ENCODE measurements around the gene UBA52. TPM values are rescaled to one million over a fixed set of nuclear protein-coding genes. Genes with fewer than 3 reads are reported as not detected.
"Not testable (repeated sequence)": the region's sequence is repeated elsewhere in the genome, so short reads cannot be mapped to it uniquely, and the experiment has no call there.

The UBA52 gene
- total and polyA plus RNA-seq, 2 of the 13 experiments (the other 11 are each of a cell fraction or from before 2014, with no cell fraction given), result 959 to 1,782 TPM

DNA sequence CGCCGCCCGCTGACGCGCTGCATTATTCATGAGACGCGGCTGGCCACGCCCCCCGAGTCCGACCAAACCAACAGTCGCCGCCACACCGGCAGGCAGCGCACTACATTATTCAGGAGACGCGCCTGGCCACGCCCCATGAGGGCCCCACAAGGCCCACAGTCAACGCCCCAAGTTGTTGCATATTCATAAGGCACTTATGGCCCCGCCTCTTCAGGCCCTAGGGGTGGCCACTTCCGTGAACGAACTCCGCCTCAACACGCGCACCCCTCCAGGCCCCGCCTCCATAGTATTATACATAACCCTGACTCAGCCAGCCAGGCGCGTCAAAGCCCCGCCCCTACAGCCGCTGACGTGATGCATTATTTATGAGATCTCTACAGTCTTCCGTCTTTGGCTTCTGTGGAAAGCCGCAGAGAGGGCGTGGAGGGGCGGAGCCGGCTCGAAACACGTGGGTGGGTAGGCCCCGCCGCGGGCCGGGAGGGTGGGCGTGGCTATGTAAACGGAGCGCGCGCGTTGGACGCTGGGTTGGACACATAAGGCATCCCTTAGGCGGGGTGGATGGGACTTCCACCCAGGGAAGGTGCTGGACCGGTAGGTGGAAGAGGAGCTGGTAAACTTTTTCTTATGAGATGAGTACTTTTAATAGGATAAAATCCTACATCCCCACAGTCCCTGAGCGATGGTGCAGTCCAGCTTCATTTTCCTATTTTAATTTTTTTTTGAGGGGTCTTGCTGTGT is 49.4 kb upstream of the UBA52 start (continued):
- TF ChIP-seq, protein P1, sequence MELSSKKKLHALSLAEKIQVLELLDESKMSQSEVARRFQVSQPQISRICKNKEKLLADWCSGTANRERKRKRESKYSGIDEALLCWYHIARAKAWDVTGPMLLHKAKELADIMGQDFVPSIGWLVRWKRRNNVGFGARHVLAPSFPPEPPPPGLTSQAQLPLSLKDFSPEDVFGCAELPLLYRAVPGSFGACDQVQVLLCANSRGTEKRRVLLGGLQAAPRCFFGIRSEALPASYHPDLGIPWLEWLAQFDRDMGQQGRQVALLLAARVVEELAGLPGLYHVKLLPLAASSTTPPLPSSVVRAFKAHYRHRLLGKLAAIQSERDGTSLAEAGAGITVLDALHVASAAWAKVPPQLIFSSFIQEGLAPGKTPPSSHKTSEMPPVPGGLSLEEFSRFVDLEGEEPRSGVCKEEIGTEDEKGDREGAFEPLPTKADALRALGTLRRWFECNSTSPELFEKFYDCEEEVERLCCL (CRISPR knock-in tag; IDR thresholded peaks at IDR 0.05; ENCODE audit: borderline replicate concordance), result no peak
- TF ChIP-seq ATF7-NPFF (CRISPR knock-in tag; IDR thresholded peaks at IDR 0.05; ENCODE audit: low read depth) (no peak), BHLHE40 (IDR thresholded peaks at IDR 0.05; ENCODE audit: low read length) (peak; percentile 10; the same call in 1 of the 2 replicates), YEATS2 (CRISPR knock-in tag; IDR thresholded peaks at IDR 0.05; ENCODE audit: borderline replicate concordance) (no peak), FOSL2 (CRISPR knock-in tag; IDR thresholded peaks at IDR 0.05) (peak; percentile 67)

DNA sequence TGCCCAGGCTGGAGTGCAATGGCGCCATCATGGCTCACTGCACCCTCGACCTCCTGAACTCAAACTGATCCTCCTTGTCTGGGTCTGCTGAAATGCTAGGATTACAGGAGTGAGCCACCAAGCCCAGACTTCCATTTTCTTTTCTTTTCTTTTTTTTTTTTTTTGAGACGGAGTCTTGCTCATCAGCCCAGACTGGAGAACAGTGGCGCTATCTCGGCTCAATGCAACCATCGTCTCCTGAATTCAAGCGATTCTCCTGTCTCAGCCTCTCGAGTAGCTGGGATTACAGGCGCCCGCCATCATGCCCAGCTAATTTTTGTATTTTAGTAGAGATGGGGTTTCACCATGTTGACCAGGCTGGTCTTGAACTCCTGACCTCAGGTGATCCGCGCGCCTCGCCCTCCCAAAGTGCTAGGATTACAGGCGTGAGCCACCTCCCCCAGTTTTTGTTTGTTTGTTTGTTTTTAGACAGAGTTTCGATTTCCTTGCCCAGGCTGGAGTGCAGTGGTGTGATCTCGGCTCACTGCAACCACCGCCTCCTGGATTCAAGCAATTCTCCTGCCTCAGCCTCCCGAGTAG is 48.7 kb upstream of the UBA52 start:
- not testable (repeated sequence) for BruUV-seq (replicated peaks); FAIRE-seq; H3K9me3 ChIP-seq (ENCODE audit: low read length); H4K20me1 ChIP-seq (ENCODE audit: insufficient read depth, low read length); H2AFZ ChIP-seq (ENCODE audit: low read length); DNase-seq (ENCODE audit: low spot score); H3K27me3 ChIP-seq (ENCODE audit: control insufficient read depth in 1 of 2, insufficient read depth in 2 of 2, low read length in 2 of 2); H3K36me3 ChIP-seq (replicated peaks in 1 of 2; ENCODE audit: control insufficient read depth in 1 of 2, insufficient read depth in 2 of 2, low read length in 2 of 2); H3K27ac ChIP-seq (ENCODE audit: extremely low read length, insufficient read depth, low read length); ATAC-seq
- H3K4me1 ChIP-seq (ENCODE audit: insufficient read depth, low read length), result peaks cover 44% of the 10 kb centered on the region
- CTCF ChIA-PET (ENCODE audit: low intra/inter-chr PET ratio, low total read pairs), result interaction anchor here (0.9 kb wide), 1 partner anchor 16 kb away, joined by 3 read pairs; no protein-coding TSS in a partner anchor
- peak overlapping the region; percentile 47 for H3K9ac ChIP-seq (ENCODE audit: insufficient read depth, low read depth, low read length)
- WGBS (ENCODE audit: low lambda C conversion rate), result 38% methylated on average over 19 of the region's 19 CpGs
- in situ Hi-C loops (cut with HindIII; ENCODE audit: extremely low pct_ligation_motif_present, low pct_unique_long_range_greater_than_20kb) (loop anchor here (10.0 kb wide), 1 partner anchor 48 kb away; no protein-coding TSS in a partner anchor), intact Hi-C loops (cut with micrococcal nuclease; ENCODE audit: unreplicated experiment) (loop anchor here (2.0 to 10.0 kb wide), 4 partner anchors 26 to 238 kb away; partner anchors contain the start of genes JUND and KXD1)
- POLR2A ChIA-PET, result interaction anchor here (0.6 to 4.2 kb wide), 9 partner anchors 19 to 116 kb away, joined by 3 to 37 read pairs (median 4); partner anchors contain the start of genes KXD1, REX1BD and UBA52
- peaks cover 36% of the 10 kb centered on the region for H3K79me2 ChIP-seq (ENCODE audit: insufficient read depth, low read length)
- peak overlapping the region; percentile 12 to 60 (median 21); a peak in 3 of 6 replicates for H3K4me3 ChIP-seq (replicated peaks in 1 of 3; ENCODE audit: insufficient read depth in 1 of 3, low read depth in 2 of 3, low read length in 3 of 3)
- peak overlapping the region; percentile 63 for H3K4me2 ChIP-seq (ENCODE audit: low read depth, low read length)
- TF ChIP-seq KDM1A (CRISPR knock-in tag; IDR thresholded peaks at IDR 0.05), result peak; percentile 63; the same call in 1 of the 2 replicates
- TF ChIP-seq, protein P2, sequence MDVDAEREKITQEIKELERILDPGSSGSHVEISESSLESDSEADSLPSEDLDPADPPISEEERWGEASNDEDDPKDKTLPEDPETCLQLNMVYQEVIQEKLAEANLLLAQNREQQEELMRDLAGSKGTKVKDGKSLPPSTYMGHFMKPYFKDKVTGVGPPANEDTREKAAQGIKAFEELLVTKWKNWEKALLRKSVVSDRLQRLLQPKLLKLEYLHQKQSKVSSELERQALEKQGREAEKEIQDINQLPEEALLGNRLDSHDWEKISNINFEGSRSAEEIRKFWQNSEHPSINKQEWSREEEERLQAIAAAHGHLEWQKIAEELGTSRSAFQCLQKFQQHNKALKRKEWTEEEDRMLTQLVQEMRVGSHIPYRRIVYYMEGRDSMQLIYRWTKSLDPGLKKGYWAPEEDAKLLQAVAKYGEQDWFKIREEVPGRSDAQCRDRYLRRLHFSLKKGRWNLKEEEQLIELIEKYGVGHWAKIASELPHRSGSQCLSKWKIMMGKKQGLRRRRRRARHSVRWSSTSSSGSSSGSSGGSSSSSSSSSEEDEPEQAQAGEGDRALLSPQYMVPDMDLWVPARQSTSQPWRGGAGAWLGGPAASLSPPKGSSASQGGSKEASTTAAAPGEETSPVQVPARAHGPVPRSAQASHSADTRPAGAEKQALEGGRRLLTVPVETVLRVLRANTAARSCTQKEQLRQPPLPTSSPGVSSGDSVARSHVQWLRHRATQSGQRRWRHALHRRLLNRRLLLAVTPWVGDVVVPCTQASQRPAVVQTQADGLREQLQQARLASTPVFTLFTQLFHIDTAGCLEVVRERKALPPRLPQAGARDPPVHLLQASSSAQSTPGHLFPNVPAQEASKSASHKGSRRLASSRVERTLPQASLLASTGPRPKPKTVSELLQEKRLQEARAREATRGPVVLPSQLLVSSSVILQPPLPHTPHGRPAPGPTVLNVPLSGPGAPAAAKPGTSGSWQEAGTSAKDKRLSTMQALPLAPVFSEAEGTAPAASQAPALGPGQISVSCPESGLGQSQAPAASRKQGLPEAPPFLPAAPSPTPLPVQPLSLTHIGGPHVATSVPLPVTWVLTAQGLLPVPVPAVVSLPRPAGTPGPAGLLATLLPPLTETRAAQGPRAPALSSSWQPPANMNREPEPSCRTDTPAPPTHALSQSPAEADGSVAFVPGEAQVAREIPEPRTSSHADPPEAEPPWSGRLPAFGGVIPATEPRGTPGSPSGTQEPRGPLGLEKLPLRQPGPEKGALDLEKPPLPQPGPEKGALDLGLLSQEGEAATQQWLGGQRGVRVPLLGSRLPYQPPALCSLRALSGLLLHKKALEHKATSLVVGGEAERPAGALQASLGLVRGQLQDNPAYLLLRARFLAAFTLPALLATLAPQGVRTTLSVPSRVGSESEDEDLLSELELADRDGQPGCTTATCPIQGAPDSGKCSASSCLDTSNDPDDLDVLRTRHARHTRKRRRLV (CRISPR knock-in tag; IDR thresholded peaks at IDR 0.05), result peak; percentile 99
- TF ChIP-seq, protein P3, sequence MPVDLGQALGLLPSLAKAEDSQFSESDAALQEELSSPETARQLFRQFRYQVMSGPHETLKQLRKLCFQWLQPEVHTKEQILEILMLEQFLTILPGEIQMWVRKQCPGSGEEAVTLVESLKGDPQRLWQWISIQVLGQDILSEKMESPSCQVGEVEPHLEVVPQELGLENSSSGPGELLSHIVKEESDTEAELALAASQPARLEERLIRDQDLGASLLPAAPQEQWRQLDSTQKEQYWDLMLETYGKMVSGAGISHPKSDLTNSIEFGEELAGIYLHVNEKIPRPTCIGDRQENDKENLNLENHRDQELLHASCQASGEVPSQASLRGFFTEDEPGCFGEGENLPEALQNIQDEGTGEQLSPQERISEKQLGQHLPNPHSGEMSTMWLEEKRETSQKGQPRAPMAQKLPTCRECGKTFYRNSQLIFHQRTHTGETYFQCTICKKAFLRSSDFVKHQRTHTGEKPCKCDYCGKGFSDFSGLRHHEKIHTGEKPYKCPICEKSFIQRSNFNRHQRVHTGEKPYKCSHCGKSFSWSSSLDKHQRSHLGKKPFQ (CRISPR knock-in tag; IDR thresholded peaks at IDR 0.05; ENCODE audit: insufficient replicate concordance), result peak; percentile 41
- 0 out of 2 replicates have a peak, but pooled peaks have one; percentile 22 for TF ChIP-seq NRL (CRISPR knock-in tag; IDR thresholded peaks at IDR 0.05; ENCODE audit: borderline replicate concordance)
- TF ChIP-seq ZMYM3 (CRISPR knock-in tag; IDR thresholded peaks at IDR 0.05), result peak; percentile 88
